GM19395 (cell line): ENCODE measurements around the gene CHRNA9.

ENCODE experiments used
- ATAC-seq: cut with Tn5 transposase; IDR thresholded peaks from one replicate; pipeline ENCODE4 v1.9.1; 2021; ENCODE audit warnings: mild to moderate bottlenecking, moderate library complexity; ENCODE audit not compliant: unreplicated experiment

Gene CHRNA9

DNA sequence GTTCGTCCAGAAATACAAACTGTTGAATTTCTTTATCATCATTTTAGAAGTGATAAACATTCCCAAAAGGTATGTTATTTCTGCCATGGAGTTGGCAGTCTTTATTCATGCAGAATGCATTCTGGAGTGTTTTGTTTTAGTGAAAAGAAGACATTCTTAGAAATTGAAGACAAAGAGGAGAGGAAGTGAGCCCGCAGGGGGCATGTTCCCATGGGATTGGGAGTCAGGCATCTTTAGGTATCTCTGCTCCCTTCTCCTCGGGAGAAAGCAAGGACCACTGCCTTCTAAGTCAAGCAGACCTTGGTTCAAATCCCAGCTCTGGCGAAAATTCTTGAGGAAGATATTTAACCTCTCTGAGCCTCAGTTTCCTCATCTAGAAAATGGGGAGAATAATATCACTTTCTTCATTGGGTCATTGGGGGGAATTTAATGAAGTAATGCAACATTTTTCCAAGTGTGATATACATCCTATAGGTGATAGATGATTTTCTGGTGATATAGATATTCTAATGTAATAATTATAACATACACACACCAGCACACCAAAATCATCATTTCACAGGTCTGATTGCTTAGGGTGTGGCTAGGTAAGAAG lies 26.5 kb upstream of the CHRNA9 start:
- no peak for ATAC-seq

DNA sequence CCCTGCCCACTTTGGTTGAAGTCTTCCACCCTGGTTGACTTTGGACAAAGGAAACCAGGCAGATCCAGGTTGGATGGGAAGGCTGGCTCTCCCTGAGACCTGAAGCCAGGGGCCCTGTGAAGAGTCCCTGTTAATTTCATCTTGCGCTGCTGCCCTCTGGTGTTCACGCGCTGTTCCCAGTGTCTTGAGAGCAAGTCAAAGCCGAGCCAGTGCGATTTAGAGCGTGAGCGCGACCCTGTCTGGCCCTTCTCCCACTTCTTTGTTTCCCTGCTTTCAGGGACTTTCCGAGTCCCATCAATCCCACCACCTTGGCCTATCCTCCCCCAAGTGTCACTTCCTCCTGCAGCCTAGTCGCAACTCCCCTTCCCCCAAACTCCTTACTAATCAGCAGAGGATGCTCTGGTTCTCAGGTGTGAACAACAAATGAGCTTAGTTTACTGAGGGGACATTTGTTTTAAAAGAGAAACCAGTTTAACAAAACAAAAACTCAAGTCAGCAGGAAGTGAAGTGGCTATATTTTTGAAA lies 25.8 kb upstream of the CHRNA9 start:
- peak; percentile 49 for ATAC-seq

DNA sequence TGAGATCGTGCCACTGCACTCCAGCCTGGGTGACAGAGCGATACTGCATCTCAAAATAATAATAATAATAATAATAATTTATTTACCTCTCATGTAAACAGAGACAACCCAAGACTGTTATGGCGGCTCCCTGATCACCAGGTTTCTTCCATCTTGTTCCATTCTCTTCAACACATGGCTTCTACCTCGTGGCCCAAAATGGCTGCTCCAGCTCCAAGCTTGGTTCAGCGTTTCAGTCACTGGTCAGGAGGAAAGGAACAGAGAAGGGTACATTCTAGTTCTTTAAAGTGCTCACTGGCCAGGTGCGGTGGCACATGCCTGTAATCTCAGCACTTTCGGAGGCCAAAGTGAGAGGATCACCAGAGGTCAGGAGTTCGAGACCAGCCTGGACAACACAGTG lies 24.9 kb upstream of the CHRNA9 start:
- ATAC-seq, result no peak

DNA sequence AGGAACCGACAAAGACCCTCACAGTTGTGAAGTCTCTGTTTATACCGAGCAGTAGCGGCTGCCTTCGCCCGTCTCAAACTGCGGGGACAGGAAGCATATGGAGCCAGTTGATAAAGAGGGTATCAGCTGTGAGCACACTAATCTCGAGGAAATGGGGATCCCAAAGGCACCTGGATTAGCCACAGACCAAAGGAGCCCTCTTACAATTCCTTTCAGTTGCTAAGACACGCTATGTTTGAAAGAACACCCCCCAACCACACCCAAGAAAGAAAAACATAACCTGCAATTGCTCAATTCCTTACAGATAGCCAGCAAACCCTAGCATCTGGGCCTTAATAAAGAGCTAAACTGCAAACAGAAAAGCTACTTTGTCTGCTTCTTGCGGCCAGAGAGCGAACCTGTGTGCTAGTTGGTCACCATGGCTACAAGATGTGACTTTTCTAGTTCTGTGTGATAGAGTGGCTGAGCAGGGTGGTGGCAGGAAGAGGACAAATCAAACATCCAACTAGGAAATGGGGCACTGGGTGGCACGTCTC lies 23.3 kb upstream of the CHRNA9 start:
- no peak for ATAC-seq

DNA sequence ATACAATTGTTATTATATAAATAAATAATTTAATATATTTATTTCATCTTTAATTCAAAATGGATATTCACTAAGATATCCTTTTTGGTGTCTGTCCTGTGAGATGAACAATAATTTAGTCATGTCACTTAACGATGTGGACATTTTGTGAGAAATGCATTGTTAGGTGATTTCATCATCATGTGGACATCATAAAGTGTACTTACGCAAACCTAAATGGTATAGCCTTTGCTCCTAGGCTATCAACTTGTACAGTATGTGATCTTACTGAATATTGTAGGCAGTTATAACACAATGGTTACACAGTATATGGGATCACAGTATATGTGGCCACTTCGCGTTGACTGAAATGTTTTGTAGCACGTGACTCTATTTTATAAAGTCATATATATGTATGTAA lies 20.2 kb upstream of the CHRNA9 start:
- no peak for ATAC-seq

DNA sequence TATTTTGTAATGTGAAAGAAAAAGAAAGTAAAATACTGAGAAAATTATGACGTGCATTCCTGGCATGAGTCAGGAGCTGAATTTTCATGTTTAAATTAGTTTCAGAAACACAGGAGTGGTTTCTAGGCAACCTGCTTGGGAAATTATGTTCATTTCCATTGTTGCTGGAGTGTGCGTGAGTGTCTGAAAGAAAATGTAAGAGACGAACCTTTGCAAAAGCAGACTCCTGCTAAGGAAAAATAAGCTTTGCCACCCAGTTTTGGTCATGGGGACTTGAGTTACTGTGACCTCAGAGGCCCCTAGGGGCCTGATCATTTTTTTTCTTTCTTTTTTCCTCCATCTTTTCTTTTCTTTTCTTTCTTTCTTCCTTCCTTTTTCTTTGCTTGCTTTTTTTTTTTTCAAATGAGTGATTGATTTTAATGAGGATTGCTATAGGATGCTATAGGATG lies 18.8 kb upstream of the CHRNA9 start:
- no peak for ATAC-seq

DNA sequence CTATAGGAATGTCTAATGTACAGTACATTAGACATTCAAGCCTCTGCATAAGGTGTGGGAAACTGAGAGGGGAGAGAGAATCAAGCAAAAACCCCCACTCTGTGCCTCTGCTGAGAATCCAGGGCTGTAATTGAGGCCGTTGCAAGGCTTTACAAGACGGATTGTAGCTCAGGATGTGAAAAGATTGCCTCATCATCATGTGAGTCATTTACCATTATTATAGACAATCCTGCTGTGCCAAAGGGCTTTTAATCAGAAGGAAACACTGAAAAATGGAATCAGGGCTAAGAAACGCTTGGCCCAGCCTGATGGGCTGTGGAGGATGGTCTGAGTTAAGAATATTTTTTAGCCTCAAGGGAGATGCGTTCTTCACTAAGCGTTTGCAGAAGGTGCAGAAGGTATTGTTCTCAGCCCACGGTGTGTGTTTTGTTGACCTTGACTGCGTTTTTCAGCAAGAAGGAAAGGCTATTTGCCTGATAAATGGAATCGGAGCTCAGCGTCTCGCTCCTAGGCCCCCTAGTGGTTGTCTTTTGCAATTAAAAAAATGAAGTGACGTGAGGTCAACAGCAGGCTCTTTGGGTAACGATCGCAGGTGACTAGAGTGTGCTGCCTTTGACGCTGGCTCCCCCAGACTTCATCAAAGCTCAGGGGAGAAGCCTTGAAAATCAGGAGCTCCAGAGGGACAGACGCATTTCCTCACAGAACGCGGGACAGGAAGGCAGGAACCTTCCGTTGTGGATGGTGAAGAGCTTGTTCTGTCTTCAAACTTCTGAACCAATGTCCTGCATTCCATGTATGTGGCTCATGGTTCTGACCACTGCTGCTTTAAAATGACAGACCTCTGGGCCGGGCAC lies 18.1 kb upstream of the CHRNA9 start:
- peak; percentile 66 for ATAC-seq

DNA sequence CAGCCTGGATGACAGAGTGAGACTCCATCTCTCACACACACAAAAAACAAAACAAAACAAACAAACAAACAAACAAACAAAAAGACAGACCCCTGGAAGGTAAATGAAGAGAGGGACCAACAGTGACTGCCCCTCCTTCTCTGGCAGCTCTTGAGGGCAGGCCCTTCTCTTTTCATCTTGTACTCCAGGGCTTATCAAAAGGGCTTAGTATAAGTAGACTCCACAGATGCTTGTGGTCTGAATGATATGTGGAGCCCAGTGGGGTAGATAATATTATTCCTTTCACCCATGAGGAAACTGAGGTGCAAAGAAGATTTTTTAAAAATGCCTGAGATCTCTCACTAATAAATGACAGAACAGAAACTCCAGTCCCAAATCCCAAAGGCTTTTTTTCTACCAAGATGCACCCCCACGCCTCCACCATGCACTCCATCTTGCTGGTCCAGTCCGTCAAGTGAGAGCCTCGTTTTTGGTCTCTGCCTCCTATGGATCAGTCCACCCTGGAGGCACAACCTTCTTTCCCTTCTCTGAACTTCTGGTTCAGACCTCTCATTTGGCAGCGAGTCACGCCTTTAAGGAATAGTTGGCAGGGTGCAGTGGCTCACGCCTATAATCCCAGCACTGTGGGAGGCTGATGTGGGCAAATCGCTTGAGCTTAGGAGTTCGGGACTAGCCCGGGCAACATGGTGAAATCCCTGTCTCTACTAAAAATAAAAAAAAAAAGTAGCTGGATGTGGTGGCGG lies 17.0 kb upstream of the CHRNA9 start:
- ATAC-seq, result no peak

DNA sequence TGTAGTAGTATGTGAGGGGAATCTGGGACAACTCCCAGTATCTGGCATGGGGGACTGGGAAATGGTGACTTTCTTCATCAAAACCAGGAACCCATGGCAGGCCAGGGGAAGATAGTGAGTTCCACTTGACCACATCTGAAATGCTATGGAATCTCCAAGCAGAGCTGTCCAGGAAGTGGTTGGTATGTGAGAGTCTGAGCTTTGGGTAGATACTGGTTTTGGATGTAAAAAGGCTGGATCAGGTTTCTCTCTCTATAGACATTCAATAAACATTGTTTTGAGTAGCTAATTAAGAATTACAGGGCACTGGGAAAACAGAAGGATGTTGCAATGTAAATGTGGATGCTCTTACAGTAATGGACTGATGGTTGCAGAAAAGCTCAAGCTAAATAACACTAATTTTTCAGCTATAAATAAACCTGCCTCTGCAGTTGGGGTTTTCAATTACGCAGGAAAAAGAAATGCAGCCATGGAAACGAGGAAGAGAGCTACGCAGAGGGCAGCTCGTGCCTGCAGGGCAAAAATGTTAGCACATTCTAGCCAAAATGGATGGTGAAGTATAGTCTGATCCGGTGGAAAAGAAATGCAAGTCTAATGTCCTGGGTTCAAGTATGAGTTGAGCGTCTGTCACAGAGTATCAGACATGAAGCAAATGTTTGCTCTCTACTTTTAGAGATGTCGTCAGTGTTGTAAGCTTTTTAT lies 13.4 kb upstream of the CHRNA9 start:
- no peak for ATAC-seq

DNA sequence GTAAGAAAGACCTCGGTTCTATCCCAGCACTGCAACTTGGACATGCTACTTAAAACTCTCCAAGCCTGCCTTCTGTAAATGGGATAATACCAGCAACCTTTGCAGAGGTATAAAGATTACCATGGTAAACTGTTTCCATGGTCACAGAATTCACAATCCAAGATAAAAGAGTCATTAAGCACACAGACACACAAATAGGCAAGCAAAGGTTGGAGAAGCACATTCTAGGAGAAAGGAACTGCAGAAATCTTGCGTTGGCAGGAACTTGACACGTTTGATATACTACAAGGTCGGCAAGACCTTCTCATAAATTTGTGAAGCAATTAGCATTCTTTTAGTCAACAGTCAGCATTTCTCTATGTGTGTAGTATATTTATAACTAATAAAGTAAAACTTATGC lies 12.3 kb upstream of the CHRNA9 start:
- no peak for ATAC-seq

DNA sequence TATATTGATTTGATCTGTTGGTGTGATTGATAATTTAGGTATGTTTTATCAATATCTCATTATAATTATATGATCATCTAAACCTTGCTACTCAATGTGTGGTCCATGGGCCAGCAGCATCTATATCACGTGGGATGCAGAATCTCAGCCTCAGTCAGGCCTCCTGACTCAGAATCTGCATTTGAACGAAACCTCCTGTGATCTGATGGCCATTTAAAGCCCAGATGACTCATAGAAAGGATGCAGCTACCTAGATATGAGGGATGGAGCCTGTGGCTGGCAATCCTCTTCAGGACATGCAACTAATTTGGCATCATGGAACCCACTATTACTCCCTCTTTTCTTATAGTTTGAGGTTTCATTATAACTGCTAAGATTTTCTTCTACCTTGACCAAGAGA lies 11.3 kb upstream of the CHRNA9 start:
- no peak for ATAC-seq

DNA sequence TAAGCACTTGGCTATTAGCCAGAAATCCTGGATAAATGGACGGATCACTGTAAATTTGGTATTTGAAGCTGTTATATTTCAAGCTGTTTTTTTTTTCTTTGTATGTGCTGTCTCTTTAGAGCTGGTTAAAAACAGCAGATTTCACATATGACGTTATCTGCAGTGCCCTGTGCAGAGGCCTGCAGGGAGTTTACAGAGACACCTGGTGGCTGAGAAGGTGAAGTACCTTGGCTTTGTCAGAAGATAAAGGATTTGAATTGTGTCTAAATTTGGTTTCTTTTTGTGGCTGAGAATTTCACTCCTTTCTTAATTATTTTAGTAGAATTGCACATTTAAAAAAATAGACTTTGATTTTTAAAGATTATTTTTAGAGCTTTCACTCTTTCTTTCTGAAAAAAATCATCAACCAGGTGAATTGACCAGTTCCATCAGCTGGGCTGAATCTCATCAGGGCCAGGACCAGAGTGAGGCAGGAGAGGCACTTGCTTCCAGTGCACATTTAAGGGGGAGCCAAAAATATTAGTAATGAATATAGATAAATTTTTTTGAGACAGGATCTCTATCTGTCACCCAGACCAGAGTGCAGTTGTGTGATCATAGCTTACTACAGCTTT lies 9.6 kb upstream of the CHRNA9 start:
- ATAC-seq, result peak; percentile 93

DNA sequence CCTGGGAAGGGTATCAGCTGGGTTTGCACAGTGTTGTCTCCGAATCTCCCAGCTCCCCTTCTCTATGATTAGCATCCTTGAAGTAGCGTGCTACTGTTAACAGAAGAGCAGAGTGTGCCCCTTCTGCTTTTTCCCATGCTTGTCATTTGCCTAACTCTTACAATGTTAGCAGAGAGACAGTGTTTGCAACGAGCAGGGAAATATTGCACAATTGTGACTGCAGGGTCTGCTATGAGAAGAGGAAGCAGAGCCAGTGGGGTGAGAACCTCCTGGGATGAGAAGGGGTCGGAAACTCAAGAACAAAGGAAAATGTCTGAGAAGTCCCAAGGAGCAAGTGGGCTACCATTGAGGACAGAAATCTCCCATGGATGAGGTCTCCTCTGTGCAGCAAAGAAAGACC lies 7.8 kb upstream of the CHRNA9 start:
- no peak for ATAC-seq

DNA sequence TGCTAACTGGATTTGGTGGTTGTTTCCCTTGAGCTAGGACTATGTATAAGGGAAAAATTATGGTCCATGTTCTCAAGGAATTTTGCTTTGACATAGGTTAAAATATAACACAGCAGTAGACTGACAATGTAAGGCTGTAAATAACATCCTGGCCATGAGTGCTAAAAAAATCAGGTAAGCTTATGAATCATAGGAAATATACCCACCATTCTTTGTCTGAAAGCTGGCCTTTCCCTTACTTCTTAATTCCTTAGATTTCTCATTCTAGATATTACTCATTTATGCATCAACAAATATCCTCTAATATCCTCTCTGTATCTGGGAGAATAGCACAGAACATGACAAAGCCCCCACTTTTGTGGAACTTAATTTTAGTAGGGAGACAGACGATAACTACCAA lies 6.8 kb upstream of the CHRNA9 start:
- ATAC-seq, result no peak

DNA sequence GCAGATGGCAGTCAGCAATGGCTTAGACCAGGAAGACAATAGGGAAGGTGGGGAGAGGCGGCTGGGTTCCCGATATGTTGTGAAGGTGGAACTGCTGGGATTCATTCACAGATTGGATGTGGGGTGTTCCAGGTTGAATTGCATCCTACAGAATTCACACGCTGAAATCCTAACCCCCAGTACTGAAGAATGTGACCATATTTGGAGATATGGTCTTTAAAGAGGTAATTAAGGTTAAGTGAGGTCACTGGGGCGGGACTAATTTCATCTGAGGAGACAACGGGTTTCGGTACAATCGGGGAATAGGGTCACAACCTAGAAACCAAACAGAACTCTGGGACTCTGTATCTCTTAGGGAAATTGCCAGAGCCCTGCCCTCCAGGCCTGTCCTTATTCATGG lies 5.3 kb upstream of the CHRNA9 start:
- no peak for ATAC-seq

DNA sequence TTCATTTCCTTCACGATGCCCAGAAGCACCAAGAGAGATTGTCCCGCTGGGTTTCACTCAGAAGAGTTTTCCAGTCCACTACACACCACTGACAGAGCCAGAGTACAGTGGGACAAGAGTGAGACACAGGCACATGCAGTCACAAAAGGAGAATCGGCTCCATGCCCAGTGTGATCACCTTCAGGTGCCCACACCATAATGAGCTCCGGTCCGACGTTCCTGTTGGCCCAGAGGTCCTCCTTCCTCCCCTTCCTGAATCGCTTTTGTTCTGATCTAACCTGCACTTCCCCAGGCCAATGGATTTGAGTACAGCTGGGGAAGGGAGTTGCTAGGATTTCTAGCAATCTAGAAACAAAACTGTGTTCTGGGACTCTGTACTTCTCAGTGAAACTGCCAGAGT lies 4.6 kb upstream of the CHRNA9 start:
- no peak for ATAC-seq

DNA sequence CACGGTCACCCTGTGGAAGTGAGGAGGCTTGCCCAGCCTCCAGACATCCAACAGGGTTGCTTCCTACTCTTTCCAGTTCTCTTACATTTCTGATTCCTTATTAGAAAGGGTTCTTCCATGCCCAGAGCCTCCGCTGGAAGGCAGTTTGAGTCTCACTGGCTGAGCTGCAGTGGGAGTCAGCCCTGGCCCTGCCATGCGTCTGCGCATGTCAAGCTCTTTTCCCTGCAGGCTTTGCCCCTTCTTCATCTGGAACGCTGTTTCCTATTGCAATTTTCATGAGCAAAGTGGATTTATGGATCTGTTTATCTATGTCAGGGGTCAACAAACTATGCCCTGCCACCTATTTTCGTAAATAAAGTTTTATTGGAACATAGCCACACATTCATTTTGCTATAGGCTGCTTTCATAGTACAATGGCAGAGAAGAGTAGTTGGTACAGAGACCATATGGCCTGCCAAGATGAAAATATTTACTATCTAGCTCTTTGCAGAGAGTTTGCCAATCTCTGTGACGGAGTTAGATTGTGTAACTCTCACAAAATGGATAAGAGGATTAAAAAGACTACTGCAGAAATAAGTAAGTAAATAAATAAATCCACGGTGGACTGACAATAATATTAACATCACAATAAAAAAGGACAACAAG lies 3.9 kb upstream of the CHRNA9 start:
- no peak for ATAC-seq

DNA sequence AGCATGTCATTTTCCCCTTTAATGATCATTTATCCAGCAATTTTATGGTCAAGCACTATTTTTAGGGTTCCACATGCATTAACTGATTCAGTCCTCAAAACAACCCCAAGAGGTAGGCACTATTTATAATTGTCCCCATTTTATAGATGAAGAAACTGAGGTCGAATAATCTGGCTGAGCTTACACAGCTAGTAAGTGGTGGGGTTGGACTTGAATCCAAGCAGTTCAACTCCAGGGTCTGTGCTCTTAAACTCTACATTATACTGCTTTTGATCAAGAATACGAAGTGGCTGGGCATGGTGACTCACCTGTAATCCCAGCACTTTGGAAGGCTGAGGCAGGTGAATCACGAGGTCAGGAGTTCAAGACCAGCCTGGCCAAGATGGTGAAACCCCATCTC lies 3.2 kb upstream of the CHRNA9 start:
- ATAC-seq, result no peak

DNA sequence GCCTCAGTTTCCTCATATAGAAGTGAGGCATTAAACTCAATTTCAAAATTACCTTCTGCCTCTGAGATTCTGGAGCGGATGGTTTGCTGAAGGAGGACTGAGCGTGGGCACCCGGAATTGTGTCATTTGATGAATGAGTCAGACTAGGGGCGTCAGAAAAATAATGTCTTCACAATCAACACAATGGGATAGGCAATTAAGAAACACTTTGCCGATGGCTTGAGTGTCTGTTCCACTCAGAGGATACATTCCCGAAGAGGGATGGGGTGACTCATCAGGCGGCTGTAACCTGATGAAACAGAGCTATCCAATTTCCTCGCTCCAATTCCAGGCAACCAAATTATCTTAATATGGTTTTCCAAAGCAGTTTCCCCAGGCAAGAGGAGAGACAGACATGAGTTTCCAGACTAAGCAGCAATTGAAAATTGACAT lies 1.2 kb upstream of the CHRNA9 start:
- ATAC-seq, result no peak

DNA sequence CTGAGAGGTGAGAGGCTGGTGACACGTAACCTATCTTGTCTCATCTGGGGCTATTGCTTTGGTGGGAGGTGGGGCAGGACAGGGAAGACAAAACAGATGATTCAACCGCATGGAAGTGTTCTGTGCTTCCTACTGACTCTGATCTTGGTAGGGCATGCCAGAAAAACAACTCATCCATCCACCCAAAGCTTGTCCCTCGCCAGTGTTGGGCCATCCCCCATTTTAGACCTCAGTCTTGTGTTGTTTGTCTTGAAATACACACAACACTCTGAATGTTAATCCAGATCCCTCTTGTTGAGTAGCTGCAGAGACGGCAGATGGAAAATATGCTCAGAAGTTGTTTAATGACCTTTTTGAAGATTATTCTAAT lies 377 bp downstream of the CHRNA9 start:
- no peak for ATAC-seq
